Measurements from ENCODE around the gene FBXL15. TPM values are rescaled to one million over a fixed set of nuclear protein-coding genes. Genes with fewer than 3 reads are reported as not detected.

The FBXL15 gene
- total RNA-seq, 1 donor from 2014 or later: 23.4 TPM

GRCh38 chr10:102396730-102397151 is 23.9 kb upstream of the FBXL15 start:
- peaks cover 13% of the 10 kb centered on the region for H3K27me3 Mint-ChIP-seq (ENCODE audit: unreplicated experiment)
- no peak overlapping the region for H3K27ac Mint-ChIP-seq (ENCODE audit: unreplicated experiment)
- peaks cover 8% of the 10 kb centered on the region for H3K4me1 Mint-ChIP-seq (ENCODE audit: low read depth, unreplicated experiment)
- peaks cover 4% of the 10 kb centered on the region for H3K9me3 Mint-ChIP-seq (ENCODE audit: unreplicated experiment)
- H3K36me3 Mint-ChIP-seq (ENCODE audit: unreplicated experiment): no peaks in the 10 kb centered on the region
- H3K4me3 Mint-ChIP-seq (ENCODE audit: unreplicated experiment): peak overlapping the region; percentile 74
- DNase-seq: no peak
- TF ChIP-seq, protein P1, sequence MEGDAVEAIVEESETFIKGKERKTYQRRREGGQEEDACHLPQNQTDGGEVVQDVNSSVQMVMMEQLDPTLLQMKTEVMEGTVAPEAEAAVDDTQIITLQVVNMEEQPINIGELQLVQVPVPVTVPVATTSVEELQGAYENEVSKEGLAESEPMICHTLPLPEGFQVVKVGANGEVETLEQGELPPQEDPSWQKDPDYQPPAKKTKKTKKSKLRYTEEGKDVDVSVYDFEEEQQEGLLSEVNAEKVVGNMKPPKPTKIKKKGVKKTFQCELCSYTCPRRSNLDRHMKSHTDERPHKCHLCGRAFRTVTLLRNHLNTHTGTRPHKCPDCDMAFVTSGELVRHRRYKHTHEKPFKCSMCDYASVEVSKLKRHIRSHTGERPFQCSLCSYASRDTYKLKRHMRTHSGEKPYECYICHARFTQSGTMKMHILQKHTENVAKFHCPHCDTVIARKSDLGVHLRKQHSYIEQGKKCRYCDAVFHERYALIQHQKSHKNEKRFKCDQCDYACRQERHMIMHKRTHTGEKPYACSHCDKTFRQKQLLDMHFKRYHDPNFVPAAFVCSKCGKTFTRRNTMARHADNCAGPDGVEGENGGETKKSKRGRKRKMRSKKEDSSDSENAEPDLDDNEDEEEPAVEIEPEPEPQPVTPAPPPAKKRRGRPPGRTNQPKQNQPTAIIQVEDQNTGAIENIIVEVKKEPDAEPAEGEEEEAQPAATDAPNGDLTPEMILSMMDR (IDR thresholded peaks at IDR 0.05; ENCODE audit: partially characterized antibody, unreplicated experiment): no peak

DNA sequence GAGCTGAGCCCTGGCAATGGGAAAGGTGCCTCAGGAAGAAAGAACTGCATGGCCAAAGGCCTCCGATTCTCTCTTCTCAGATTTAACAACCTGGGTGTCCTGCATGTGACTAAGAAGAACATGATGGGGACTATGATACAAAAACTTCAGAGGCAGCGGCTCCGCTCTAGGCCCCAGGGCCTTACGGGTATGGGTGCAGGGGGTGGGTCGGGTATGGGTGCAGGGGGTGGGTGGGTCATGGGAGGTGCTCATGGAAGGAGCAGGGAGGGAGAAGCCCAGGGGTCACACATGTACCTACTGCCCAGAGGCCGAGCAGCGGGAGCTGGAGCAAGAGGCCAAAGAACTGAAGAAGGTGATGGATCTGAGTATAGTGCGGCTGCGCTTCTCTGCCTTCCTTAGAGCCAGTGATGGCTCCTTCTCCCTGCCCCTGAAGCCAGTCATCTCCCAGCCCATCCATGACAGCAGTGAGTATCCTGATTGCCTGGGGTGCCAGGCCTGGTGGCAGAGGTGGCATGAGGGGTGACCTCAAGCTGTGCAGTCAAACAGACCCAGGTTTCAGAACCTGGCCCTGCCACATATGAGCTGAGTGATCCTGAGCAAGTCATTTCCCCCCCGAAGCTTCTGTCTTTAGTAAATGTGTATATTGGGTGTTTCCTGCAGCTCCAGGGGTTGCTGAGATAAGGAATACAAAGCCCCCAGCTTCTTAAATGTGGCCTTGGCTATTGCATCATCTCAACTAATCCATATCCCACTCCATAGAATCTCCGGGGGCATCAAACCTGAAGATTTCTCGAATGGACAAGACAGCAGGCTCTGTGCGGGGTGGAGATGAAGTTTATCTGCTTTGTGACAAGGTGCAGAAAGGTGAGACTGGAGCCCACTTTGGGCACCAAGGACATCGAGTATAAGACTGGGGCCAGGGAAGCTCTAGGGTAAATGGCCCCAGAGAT is 23.1 kb upstream of the FBXL15 start:
- H3K27ac Mint-ChIP-seq (ENCODE audit: unreplicated experiment): no peak overlapping the region
- peaks cover 4% of the 10 kb centered on the region for H3K9me3 Mint-ChIP-seq (ENCODE audit: unreplicated experiment)
- peaks cover 13% of the 10 kb centered on the region for H3K27me3 Mint-ChIP-seq (ENCODE audit: unreplicated experiment)
- H3K36me3 Mint-ChIP-seq (ENCODE audit: unreplicated experiment): no peaks in the 10 kb centered on the region
- TF ChIP-seq, protein P1 (IDR thresholded peaks at IDR 0.05; ENCODE audit: partially characterized antibody, unreplicated experiment): no peak
- no peak overlapping the region for H3K4me3 Mint-ChIP-seq (ENCODE audit: unreplicated experiment)
- peaks cover 4% of the 10 kb centered on the region for H3K4me1 Mint-ChIP-seq (ENCODE audit: low read depth, unreplicated experiment)
- DNase-seq: no peak

DNA sequence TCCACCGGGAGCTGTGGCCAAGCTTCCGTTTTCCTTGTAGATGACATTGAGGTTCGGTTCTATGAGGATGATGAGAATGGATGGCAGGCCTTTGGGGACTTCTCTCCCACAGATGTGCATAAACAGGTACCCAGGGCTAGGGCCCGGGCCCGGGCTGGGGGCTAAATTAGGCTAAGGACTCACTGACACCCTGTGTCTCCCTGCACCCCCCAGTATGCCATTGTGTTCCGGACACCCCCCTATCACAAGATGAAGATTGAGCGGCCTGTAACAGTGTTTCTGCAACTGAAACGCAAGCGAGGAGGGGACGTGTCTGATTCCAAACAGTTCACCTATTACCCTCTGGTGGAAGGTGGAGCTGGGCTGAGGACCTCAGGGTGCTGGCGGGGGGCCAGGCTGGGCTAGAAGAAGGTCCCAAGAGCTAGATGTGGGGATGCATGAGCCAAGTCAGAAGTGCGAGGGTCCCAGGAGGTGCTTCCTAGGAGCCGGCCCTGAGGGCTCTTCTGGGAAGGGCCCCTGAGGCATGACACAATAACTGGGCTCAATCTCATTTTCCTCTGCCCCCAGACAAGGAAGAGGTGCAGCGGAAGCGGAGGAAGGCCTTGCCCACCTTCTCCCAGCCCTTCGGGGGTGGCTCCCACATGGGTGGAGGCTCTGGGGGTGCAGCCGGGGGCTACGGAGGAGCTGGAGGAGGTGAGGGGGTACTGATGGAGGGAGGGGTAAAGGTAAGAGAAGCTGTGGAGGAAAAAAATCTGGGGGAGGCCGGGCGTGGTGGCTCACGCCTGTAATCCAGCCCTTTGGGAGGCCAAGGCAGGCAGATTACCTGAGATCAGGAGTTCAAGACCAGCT is 22.2 kb upstream of the FBXL15 start:
- DNase-seq: no peak
- Mint-ChIP-seq H3K27ac (ENCODE audit: unreplicated experiment) (no peak overlapping the region), H3K27me3 (ENCODE audit: unreplicated experiment) (peaks cover 13% of the 10 kb centered on the region), H3K36me3 (ENCODE audit: unreplicated experiment) (no peaks in the 10 kb centered on the region), H3K4me3 (ENCODE audit: unreplicated experiment) (peak overlapping the region; percentile 43), H3K4me1 (ENCODE audit: low read depth, unreplicated experiment) (peaks cover 4% of the 10 kb centered on the region), H3K9me3 (ENCODE audit: unreplicated experiment) (peaks cover 4% of the 10 kb centered on the region)
- TF ChIP-seq, protein P1 (IDR thresholded peaks at IDR 0.05; ENCODE audit: partially characterized antibody, unreplicated experiment): no peak

- peaks cover 4% of the 10 kb centered on the region for H3K9me3 Mint-ChIP-seq (ENCODE audit: unreplicated experiment)
- H3K4me1 Mint-ChIP-seq (ENCODE audit: low read depth, unreplicated experiment): peaks cover 4% of the 10 kb centered on the region
- H3K4me3 Mint-ChIP-seq (ENCODE audit: unreplicated experiment): peak overlapping the region; percentile 65
- DNase-seq: peak; percentile 93
- H3K27ac Mint-ChIP-seq (ENCODE audit: unreplicated experiment): no peak overlapping the region
- H3K27me3 Mint-ChIP-seq (ENCODE audit: unreplicated experiment): peaks cover 13% of the 10 kb centered on the region
- TF ChIP-seq, protein P1 (IDR thresholded peaks at IDR 0.05; ENCODE audit: partially characterized antibody, unreplicated experiment): peak; percentile 95
- no peaks in the 10 kb centered on the region for H3K36me3 Mint-ChIP-seq (ENCODE audit: unreplicated experiment)
Observed at GRCh38 chr10:102399217-102400021, 21.2 kb upstream of the FBXL15 start.
